K562 (cell line): ENCODE measurements around the gene DCAF17. TPM values are rescaled to one million over a fixed set of nuclear protein-coding genes. Genes with fewer than 3 reads are reported as not detected.

Experiments
- ATAC-seq: fragments of 200-7000 bp; cut with Tn5 transposase; 3 replicates; pipeline ENCODE4 v1.9.1; 2020; ENCODE audit warnings: moderate library complexity
- BruUV-seq: library from RNA; stranded (reverse); fragments of 400-500 nt; replicated peaks from 2 replicates; lab custom pipeline; 2021; lab: Mats Ljungman, UMichigan
- CTCF ChIA-PET: fragments of 300-600 bp; formaldehyde crosslinking; extraction: SDS; loops from one replicate; lab custom pipeline; 2021; ENCODE audit warnings: low intra/inter-chr PET ratio; lab: Yijun Ruan, JAX
- POLR2A ChIA-PET: fragments of 300-600, 350-650 bp; sonication (Branson Sonifier 250); formaldehyde crosslinking; extraction: SDS; loops from one replicate; lab custom pipeline; 2021; ENCODE audit warnings: antibody characterized with exemption, inconsistent platforms; lab: Yijun Ruan, JAX
- DNase-seq, 4 experiments: peaks; one replicate each; pipeline versions ENCODE4 v3.0.0 to v3.0.0-alpha.2; 2011 to 2018; ENCODE audit warnings: low spot score in 3 of 4, mixed read lengths in 3 of 4; ENCODE audit errors: extremely low read depth in 1 of 4
- FAIRE-seq: peaks from 2 replicates; lab custom pipeline; 2011; peaks lifted over from hg19 to GRCh38; lab: Jason Lieb, UNC
- H2AFZ ChIP-seq: 2 replicates; pipeline ENCODE4 v1.6.0; 2011; ENCODE audit warnings: low read depth, low read length, control low read depth, inconsistent platforms
- H3K27ac ChIP-seq: fragments of 200-600 bp; 3 replicates; pipeline ENCODE4 v1.8.0; 2011; ENCODE audit warnings: low read depth, mild to moderate bottlenecking, control low read depth, inconsistent platforms, low read length, moderate library complexity, mixed read lengths; ENCODE audit errors: extremely low read depth
- H3K27me3 ChIP-seq, 2 experiments: fragments of 300-600 bp in 1 of 2; 2 replicates in 1 of 2; 3 replicates in 1 of 2; pipeline versions ENCODE4 v1.6.0 to v1.8.0; 2011; ENCODE audit warnings: inconsistent platforms in 2 of 2, low read length in 2 of 2, mild to moderate bottlenecking in 1 of 2, mixed read lengths in 1 of 2, moderate library complexity in 1 of 2; ENCODE audit not compliant: control insufficient read depth in 2 of 2, insufficient read depth in 2 of 2
- H3K36me3 ChIP-seq: fragments of 300-600 bp; 3 replicates; pipeline ENCODE4 v1.8.0; 2011; ENCODE audit warnings: mild to moderate bottlenecking, low read length, inconsistent platforms; ENCODE audit not compliant: control insufficient read depth, insufficient read depth
- H3K4me1 ChIP-seq, 2 experiments: fragments of 200-600 bp in 1 of 2; replicated peaks in 1 of 2; 2 replicates in 1 of 2; 3 replicates in 1 of 2; pipeline versions ENCODE4 v1.5.1 to v1.8.0; 2011; ENCODE audit warnings: inconsistent platforms in 2 of 2, low read length in 2 of 2, mild to moderate bottlenecking in 1 of 2, mixed read lengths in 1 of 2, moderate library complexity in 1 of 2; ENCODE audit not compliant: control insufficient read depth in 2 of 2, insufficient read depth in 2 of 2
- H3K4me2 ChIP-seq: 2 replicates; pipeline ENCODE4 v1.6.1; 2011; ENCODE audit warnings: low read length, control low read depth, inconsistent platforms, mixed read lengths; ENCODE audit not compliant: insufficient read depth
- H3K4me3 ChIP-seq: fragments of 200-600 bp; sonication (generic), shearing (Covaris generic); 2 replicates; pipeline ENCODE4 v1.5.1; 2016; ENCODE audit warnings: control low read depth, inconsistent platforms
- H3K79me2 ChIP-seq: fragments of 200-600 bp; 3 replicates; pipeline ENCODE4 v1.8.0; 2011; ENCODE audit warnings: low read length, inconsistent platforms; ENCODE audit not compliant: control insufficient read depth, insufficient read depth
- H3K9ac ChIP-seq, 2 experiments: 2 replicates each; pipeline versions ENCODE4 v1.6.0 to v1.6.1; 2011; ENCODE audit warnings: low read depth in 2 of 2, low read length in 2 of 2, control low read depth in 1 of 2, inconsistent platforms in 1 of 2, mild to moderate bottlenecking in 1 of 2, mixed read lengths in 1 of 2; ENCODE audit not compliant: insufficient read depth in 1 of 2
- H3K9me1 ChIP-seq: one replicate; pipeline ENCODE4 v1.6.0; 2011; ENCODE audit warnings: inconsistent platforms, mild to moderate bottlenecking, low read length, moderate library complexity; ENCODE audit not compliant: control insufficient read depth, insufficient read depth
- H3K9me3 ChIP-seq: replicated peaks from 2 replicates; pipeline ENCODE4 v1.5.1; 2011; ENCODE audit warnings: low read depth, low read length, inconsistent platforms; ENCODE audit not compliant: control insufficient read depth, insufficient read depth
- H4K20me1 ChIP-seq: replicated peaks from 2 replicates; pipeline ENCODE4 v1.6.1; 2011; ENCODE audit warnings: low read length, inconsistent platforms, mixed read lengths; ENCODE audit not compliant: control insufficient read depth, insufficient read depth
- BRD4 ChIP-seq: fragments of 200-600 bp; sonication (generic); IDR thresholded peaks from 2 replicates; pipeline ENCODE4 v1.6.1; 2017; ENCODE audit warnings: inconsistent platforms
- CCAR2 ChIP-seq: fragments of 200-400 bp; formaldehyde crosslinking; IDR thresholded peaks from 2 replicates; pipeline ENCODE4 v1.6.1; 2017; ENCODE audit warnings: mild to moderate bottlenecking, low read depth, low read length
- CTCF ChIP-seq, 3 experiments: IDR thresholded peaks in 2 of 3; conservative IDR thresholded peaks in 1 of 3; 2 replicates each; pipeline ENCODE4 v1.5.1; 2011 to 2012; ENCODE audit warnings: low read length in 3 of 3, mild to moderate bottlenecking in 3 of 3, control low read depth in 2 of 3, improper control_type of control experiment in 1 of 3, inconsistent platforms in 1 of 3, low read depth in 1 of 3, mixed read lengths in 1 of 3, moderate library complexity in 1 of 3; ENCODE audit not compliant: insufficient read depth in 2 of 3
- NBN ChIP-seq: fragments of 450-650 bp; IDR thresholded peaks from 2 replicates; pipeline ENCODE4 v1.6.1; 2016; ENCODE audit warnings: low read depth, mild to moderate bottlenecking
- ZNF133 ChIP-seq: fragments of 250-450 bp; sonication (Bioruptor Pico); IDR thresholded peaks from 2 replicates; pipeline ENCODE4 v1.4.0; 2020; ENCODE audit warnings: mild to moderate bottlenecking
- ZNF395 ChIP-seq: fragments of 200-800 bp; sonication (Bioruptor generic); IDR thresholded peaks from 2 replicates; pipeline ENCODE4 v1.6.1; 2017; ENCODE audit warnings: missing genetic modification characterization, missing compliant biosample characterization
- WGBS: fragments of 100-300 bp; shearing (Covaris generic); methylation state at CpG from one replicate; pipeline ENCODE4 v1.1.6; 2016; ENCODE audit warnings: low coverage, mixed read lengths; ENCODE audit not compliant: insufficient coverage; ENCODE audit errors: missing lambda C conversion rate; 5-methylcytosine and 5-hydroxymethylcytosine counted together
- in situ Hi-C: fragments of 300-500 bp; cut with MboI; formaldehyde crosslinking; loops from 4 replicates; pipeline ENCODE4 v1.15.0; 2018; ENCODE audit warnings: inconsistent platforms, mixed read lengths
- intact Hi-C: fragments of 100-400 bp; cut with micrococcal nuclease; formaldehyde crosslinking; loops from 2 replicates; pipeline ENCODE4 v1.14.2; 2022
- polyA plus RNA-seq, 8 experiments: library from polyadenylated mRNA; depleted of rRNA in 4 of 8; stranded (reverse) in 5 of 8; unstranded in 3 of 8; fragments of >200 nt; fragmentation: Nextera tagmentation in 2 of 8; fragmentation: Illumina TruSeq in 1 of 8; extraction: Ambion mirVana in 2 of 8; extraction: Trizol in 1 of 8; gene quantifications; 2 replicates each; pipeline versions ENCODE4 v1.2.1 to v1.2.3, GENCODE V29; 2011 to 2014; ENCODE audit warnings: inconsistent platforms in 1 of 8, missing spikeins in 1 of 8
- total RNA-seq, 7 experiments: library from RNA; depleted of rRNA in 6 of 7; stranded (reverse); fragments of >200 nt in 6 of 7; fragmentation: Illumina TruSeq in 2 of 7; extraction: Trizol in 2 of 7; gene quantifications; 2 replicates each; pipeline versions ENCODE4 v1.2.1 to v1.2.3, GENCODE V29; 2011 to 2021; ENCODE audit warnings: low replicate concordance in 1 of 7
- TF ChIP-seq, protein P1 (sequence below): sonication (generic); formaldehyde crosslinking; IDR thresholded peaks from 2 replicates; pipeline ENCODE4 v1.8.1; 2023; ENCODE audit warnings: mild to moderate bottlenecking, missing genetic modification reagents

DCAF17 gene
- total and polyA plus RNA-seq, 9 of the 15 experiments (the other 6 are each of a cell fraction or from before 2014, with no cell fraction given), result 10.0 to 38.5 (median 27.1) TPM

- WGBS, result 79% methylated on average over 2 of the region's 2 CpGs
- no TSS peak for BruUV-seq
- Histone ChIP-seq H3K4me2 (no peak overlapping the region), H3K27me3 (no peaks in the 10 kb centered on the region), H3K4me3 (no peak overlapping the region), H3K27ac (no peak overlapping the region), H3K9me3 (no peaks in the 10 kb centered on the region; the same call in 1 of the 2 replicates), H3K79me2 (no peaks in the 10 kb centered on the region), H4K20me1 (no peaks in the 10 kb centered on the region), H3K9me1 (no peaks in the 10 kb centered on the region), H3K9ac (no peak overlapping the region), H2AFZ (no peak overlapping the region), H3K4me1 (no peaks in the 10 kb centered on the region), H3K36me3 (no peaks in the 10 kb centered on the region)
- in situ Hi-C loops, result no loop called here
- FAIRE-seq, result peak; percentile 11
- POLR2A ChIA-PET, result interaction anchor here (0.6 to 0.9 kb wide), 3 partner anchors 16 to 994 kb away, joined by 3 to 5 read pairs (median 4); no protein-coding TSS in a partner anchor
- no peak for TF ChIP-seq ZNF395 (CRISPR knock-in tag)
- no peak for TF ChIP-seq ZNF133 (CRISPR knock-in tag)
- intact Hi-C loops, result no loop called here
- no peak for ATAC-seq
- DNase-seq, result no peak
- CTCF ChIA-PET, result no interaction called here
Measured at GRCh38 chr2:171490577-171490976, 56.6 kb downstream of the DCAF17 start.

- H3K9me3 ChIP-seq, result no peaks in the 10 kb centered on the region; the same call in 1 of the 2 replicates
- H3K4me2 ChIP-seq, result no peak overlapping the region
- ChIA-PET POLR2A (interaction anchor here (0.6 to 0.9 kb wide), 3 partner anchors 15 to 993 kb away, joined by 3 to 5 read pairs (median 5); no protein-coding TSS in a partner anchor), CTCF (no interaction called here)
- ATAC-seq (peak; percentile 78), FAIRE-seq (peak; percentile 63), DNase-seq (peak in 1 of 4 experiments; percentile 32)
- peak; percentile 22 to 38 (median 36); a peak in 4 of 6 replicates for TF ChIP-seq CTCF (IDR thresholded peaks at IDR 0.05 in 2 of 3, conservative IDR thresholded peaks at IDR 0.05 in 1 of 3; ENCODE audit: insufficient read depth in 2 of 3, low read depth in 1 of 3, low read length in 3 of 3)
- TF ChIP-seq CCAR2, result no peak
- TF ChIP-seq BRD4, result no peak
- TF ChIP-seq NBN, result no peak
- TF ChIP-seq, protein P1, sequence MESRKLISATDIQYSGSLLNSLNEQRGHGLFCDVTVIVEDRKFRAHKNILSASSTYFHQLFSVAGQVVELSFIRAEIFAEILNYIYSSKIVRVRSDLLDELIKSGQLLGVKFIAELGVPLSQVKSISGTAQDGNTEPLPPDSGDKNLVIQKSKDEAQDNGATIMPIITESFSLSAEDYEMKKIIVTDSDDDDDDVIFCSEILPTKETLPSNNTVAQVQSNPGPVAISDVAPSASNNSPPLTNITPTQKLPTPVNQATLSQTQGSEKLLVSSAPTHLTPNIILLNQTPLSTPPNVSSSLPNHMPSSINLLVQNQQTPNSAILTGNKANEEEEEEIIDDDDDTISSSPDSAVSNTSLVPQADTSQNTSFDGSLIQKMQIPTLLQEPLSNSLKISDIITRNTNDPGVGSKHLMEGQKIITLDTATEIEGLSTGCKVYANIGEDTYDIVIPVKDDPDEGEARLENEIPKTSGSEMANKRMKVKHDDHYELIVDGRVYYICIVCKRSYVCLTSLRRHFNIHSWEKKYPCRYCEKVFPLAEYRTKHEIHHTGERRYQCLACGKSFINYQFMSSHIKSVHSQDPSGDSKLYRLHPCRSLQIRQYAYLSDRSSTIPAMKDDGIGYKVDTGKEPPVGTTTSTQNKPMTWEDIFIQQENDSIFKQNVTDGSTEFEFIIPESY (CRISPR knock-in tag), result no peak
- WGBS, result 21% methylated on average over 3 of the region's 3 CpGs
- no peak overlapping the region for H3K4me3 ChIP-seq
- H3K27ac ChIP-seq, result no peak overlapping the region
- no peaks in the 10 kb centered on the region for H3K4me1 ChIP-seq
- no TSS peak for BruUV-seq
- intact Hi-C loops (no loop called here), in situ Hi-C loops (no loop called here)
- no peaks in the 10 kb centered on the region for H4K20me1 ChIP-seq
- no peaks in the 10 kb centered on the region for H3K79me2 ChIP-seq
- no peaks in the 10 kb centered on the region for H3K27me3 ChIP-seq
- no peak overlapping the region for H3K9ac ChIP-seq
- H3K9me1 ChIP-seq, result no peaks in the 10 kb centered on the region
- no peaks in the 10 kb centered on the region for H3K36me3 ChIP-seq
- H2AFZ ChIP-seq, result no peak overlapping the region
Measured at GRCh38 chr2:171491292-171491691, 57.3 kb downstream of the DCAF17 start.
